SK-N-SH treated with all-trans-retinoic acid at 6 μM for 48 hours (cell line): ENCODE results near the gene EXOC7.

Experiments used
- ARNTL ChIP-seq: fragments of 450-650 bp; formaldehyde crosslinking; IDR thresholded peaks from 2 replicates; pipeline ENCODE4 v1.5.0; 2020; ENCODE audit warnings: low read depth, mild to moderate bottlenecking, moderate library complexity, borderline replicate concordance
- OSR1 ChIP-seq: fragments of 250-450 bp; sonication (Bioruptor Pico); IDR thresholded peaks from 2 replicates; pipeline ENCODE4 v1.8.0; 2022; ENCODE audit warnings: moderate library complexity, mild to moderate bottlenecking, inconsistent platforms
- RARB ChIP-seq: fragments of 250-450 bp; sonication (Bioruptor Pico); IDR thresholded peaks from 2 replicates; pipeline ENCODE4 v1.8.0; 2021; ENCODE audit warnings: mild to moderate bottlenecking, moderate library complexity
- ZFP30 ChIP-seq: fragments of 450-650 bp; formaldehyde crosslinking; IDR thresholded peaks from 2 replicates; pipeline ENCODE4 v1.5.0; 2022; ENCODE audit warnings: mild to moderate bottlenecking, moderate library complexity
- ZNF8 ChIP-seq: fragments of 450-650 bp; formaldehyde crosslinking; IDR thresholded peaks from 2 replicates; pipeline ENCODE4 v1.5.0; 2020; ENCODE audit warnings: mild to moderate bottlenecking, moderate library complexity
- TF ChIP-seq, protein P1 (sequence below): fragments of 250-450 bp; sonication (Bioruptor Pico); IDR thresholded peaks from 2 replicates; pipeline ENCODE4 v1.5.1; 2020; ENCODE audit warnings: low read depth, mild to moderate bottlenecking, moderate library complexity
- TF ChIP-seq, protein P2 (sequence below): fragments of 250-450 bp; sonication (Bioruptor Pico); IDR thresholded peaks from 2 replicates; pipeline ENCODE4 v1.5.1; 2021; ENCODE audit warnings: mild to moderate bottlenecking, moderate library complexity
- TF ChIP-seq, protein P3 (sequence below): fragments of 250-450 bp; sonication (Bioruptor Pico); IDR thresholded peaks from 2 replicates; pipeline ENCODE4 v1.8.0; 2020; ENCODE audit warnings: mild to moderate bottlenecking, moderate library complexity, borderline replicate concordance

DNA sequence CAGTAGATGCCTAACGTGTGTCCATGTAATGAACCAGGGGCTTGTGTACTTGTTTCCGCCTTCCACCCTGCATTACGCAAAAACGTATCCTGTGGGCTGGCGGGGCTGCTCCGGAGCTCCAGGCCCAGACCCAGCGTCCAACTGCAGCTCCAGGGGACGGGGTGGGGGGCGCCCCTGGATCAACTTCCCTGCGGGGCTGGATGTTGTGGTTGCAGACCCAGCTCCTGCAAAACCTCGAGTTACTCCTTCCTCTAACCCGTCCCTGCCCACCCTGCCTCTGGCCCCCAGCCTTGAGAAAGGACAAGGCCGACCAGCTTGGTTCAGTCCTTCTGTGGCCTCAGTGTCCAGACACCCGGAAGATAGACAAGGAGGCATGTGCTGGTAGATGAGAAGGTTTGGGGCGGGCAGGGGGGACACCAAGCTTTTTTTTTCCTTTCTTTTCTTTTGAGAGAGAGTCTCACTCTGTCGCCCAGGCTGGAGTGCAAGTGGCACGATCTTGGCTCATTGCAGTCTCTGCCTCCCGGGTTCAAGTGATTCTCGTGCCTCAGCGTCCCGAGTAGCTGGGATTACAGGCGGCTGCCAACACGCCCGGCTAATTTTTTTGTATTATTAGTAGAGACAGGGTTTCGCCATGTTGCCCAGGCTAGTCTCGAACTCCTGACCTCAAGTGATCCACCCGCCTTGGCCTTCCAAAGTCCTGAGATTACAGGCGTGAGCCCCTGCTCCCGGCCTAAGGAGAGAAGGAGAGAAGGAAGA, 731 bp upstream of the EXOC7 start:
- TF ChIP-seq, protein P1, sequence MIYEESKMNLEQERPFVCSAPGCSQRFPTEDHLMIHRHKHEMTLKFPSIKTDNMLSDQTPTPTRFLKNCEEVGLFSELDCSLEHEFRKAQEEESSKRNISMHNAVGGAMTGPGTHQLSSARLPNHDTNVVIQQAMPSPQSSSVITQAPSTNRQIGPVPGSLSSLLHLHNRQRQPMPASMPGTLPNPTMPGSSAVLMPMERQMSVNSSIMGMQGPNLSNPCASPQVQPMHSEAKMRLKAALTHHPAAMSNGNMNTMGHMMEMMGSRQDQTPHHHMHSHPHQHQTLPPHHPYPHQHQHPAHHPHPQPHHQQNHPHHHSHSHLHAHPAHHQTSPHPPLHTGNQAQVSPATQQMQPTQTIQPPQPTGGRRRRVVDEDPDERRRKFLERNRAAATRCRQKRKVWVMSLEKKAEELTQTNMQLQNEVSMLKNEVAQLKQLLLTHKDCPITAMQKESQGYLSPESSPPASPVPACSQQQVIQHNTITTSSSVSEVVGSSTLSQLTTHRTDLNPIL (CRISPR knock-in tag), result no peak
- TF ChIP-seq ZFP30 (CRISPR knock-in tag), result no peak
- TF ChIP-seq, protein P2, sequence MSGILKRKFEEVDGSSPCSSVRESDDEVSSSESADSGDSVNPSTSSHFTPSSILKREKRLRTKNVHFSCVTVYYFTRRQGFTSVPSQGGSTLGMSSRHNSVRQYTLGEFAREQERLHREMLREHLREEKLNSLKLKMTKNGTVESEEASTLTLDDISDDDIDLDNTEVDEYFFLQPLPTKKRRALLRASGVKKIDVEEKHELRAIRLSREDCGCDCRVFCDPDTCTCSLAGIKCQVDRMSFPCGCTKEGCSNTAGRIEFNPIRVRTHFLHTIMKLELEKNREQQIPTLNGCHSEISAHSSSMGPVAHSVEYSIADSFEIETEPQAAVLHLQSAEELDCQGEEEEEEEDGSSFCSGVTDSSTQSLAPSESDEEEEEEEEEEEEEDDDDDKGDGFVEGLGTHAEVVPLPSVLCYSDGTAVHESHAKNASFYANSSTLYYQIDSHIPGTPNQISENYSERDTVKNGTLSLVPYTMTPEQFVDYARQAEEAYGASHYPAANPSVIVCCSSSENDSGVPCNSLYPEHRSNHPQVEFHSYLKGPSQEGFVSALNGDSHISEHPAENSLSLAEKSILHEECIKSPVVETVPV (CRISPR knock-in tag), result no peak
- TF ChIP-seq OSR1 (CRISPR knock-in tag), result no peak
- TF ChIP-seq ARNTL (CRISPR knock-in tag), result no peak
- TF ChIP-seq ZNF8 (CRISPR knock-in tag), result no peak
- no peak for TF ChIP-seq RARB (CRISPR knock-in tag)
- TF ChIP-seq, protein P3, sequence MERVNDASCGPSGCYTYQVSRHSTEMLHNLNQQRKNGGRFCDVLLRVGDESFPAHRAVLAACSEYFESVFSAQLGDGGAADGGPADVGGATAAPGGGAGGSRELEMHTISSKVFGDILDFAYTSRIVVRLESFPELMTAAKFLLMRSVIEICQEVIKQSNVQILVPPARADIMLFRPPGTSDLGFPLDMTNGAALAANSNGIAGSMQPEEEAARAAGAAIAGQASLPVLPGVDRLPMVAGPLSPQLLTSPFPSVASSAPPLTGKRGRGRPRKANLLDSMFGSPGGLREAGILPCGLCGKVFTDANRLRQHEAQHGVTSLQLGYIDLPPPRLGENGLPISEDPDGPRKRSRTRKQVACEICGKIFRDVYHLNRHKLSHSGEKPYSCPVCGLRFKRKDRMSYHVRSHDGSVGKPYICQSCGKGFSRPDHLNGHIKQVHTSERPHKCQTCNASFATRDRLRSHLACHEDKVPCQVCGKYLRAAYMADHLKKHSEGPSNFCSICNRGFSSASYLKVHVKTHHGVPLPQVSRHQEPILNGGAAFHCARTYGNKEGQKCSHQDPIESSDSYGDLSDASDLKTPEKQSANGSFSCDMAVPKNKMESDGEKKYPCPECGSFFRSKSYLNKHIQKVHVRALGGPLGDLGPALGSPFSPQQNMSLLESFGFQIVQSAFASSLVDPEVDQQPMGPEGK (CRISPR knock-in tag), result no peak
